Suprapubic skin (tissue), 4 donors: Measurements from ENCODE around the gene CYTH3. TPM values are rescaled to one million over a fixed set of nuclear protein-coding genes. Genes with fewer than 3 reads are reported as not detected.

Experiments used
- DNase-seq, 2 donors: peaks; one replicate each; pipeline ENCODE4 v3.0.0-alpha.2; 2019; ENCODE audit warnings: low spot score in 2 of 2
- H3K27ac ChIP-seq: fragments of 200-600 bp; sonication (generic); one replicate; pipeline ENCODE4 v1.5.1; 2019
- H3K27me3 ChIP-seq: fragments of 200-600 bp; sonication (generic); one replicate; pipeline ENCODE4 v1.5.1; 2019
- H3K36me3 ChIP-seq: fragments of 200-600 bp; sonication (generic); one replicate; pipeline ENCODE4 v1.5.1; 2019
- H3K4me1 ChIP-seq: fragments of 200-600 bp; sonication (generic); one replicate; pipeline ENCODE4 v1.5.1; 2019
- H3K4me3 ChIP-seq: fragments of 200-600 bp; sonication (generic); one replicate; pipeline ENCODE4 v1.5.1; 2019; ENCODE audit warnings: mild to moderate bottlenecking
- H3K9me3 ChIP-seq: fragments of 200-600 bp; sonication (generic); one replicate; pipeline ENCODE4 v1.5.1; 2019
- EP300 ChIP-seq: sonication (generic); formaldehyde crosslinking; IDR thresholded peaks from one replicate; pipeline ENCODE4 v1.6.1; 2017; ENCODE audit warnings: antibody characterized with exemption
- POLR2A ChIP-seq, 2 donors: fragments of 450-650 bp; IDR thresholded peaks; one replicate each; pipeline ENCODE4 v1.6.1; 2017; ENCODE audit warnings: antibody characterized with exemption in 2 of 2, mild to moderate bottlenecking in 2 of 2, moderate library complexity in 2 of 2
- POLR2AphosphoS5 ChIP-seq, 3 donors: sonication (generic); formaldehyde crosslinking; IDR thresholded peaks; one replicate each; pipeline ENCODE4 v1.6.1; 2017; ENCODE audit warnings: antibody characterized with exemption in 3 of 3
- WGBS: methylation state at CpG from one replicate; pipeline ENCODE4 v1.1.5; 2018; 5-methylcytosine and 5-hydroxymethylcytosine counted together
- total RNA-seq, 4 donors: library from RNA; depleted of rRNA; stranded (reverse); fragments of >200 nt; gene quantifications; one replicate each; pipeline ENCODE4 v1.1.0, GENCODE V29; 2016
- TF ChIP-seq, protein P1 (sequence below), 2 donors: fragments of 200-600 bp in 1 of 2; fragments of 450-650 bp in 1 of 2; sonication (generic) in 1 of 2; IDR thresholded peaks; one replicate each; pipeline ENCODE4 v1.5.1; 2016 to 2019; ENCODE audit warnings: antibody characterized with exemption in 2 of 2, mild to moderate bottlenecking in 1 of 2, moderate library complexity in 1 of 2

Gene CYTH3
- total RNA-seq, 4 donors from 2014 or later, result 29.8 to 55.7 (median 46.8) TPM

DNA sequence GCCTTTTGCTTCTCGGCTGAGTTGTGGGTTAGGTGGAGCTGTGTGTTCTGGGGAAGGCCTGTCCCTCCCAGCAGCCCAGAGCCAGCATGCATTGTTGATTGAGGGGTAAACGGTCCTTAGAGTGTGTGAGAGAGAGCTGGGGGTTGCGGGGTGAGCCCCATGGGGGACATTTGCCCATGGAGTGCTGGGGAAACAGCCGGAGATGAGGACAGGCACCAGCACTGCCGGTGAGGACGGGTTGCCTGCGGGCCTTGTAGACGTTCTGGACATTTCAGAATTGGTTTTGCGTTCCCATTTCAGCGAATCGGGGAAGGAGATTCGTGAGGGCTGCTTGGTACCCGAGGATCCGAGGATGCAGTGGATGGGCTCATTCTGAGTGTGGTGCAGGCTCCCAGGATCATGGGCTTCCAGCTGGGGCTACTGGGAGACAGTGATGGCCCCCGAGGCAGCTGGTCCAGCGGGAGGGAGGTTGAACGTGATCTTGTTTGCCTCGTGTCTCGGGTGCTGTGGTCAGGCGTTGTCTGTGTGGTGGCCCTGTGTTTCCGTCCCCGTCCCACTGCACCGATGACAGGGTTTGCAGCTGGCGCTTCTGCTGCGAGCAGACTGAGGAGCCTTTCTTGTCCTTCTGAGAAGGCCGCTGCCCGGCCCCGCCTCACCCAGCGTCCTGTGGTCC, 113.9 kb downstream of the CYTH3 start:
- WGBS, result 96% methylated on average over 29 of the region's 29 CpGs
- H3K9me3 ChIP-seq, result no peaks in the 10 kb centered on the region

DNA sequence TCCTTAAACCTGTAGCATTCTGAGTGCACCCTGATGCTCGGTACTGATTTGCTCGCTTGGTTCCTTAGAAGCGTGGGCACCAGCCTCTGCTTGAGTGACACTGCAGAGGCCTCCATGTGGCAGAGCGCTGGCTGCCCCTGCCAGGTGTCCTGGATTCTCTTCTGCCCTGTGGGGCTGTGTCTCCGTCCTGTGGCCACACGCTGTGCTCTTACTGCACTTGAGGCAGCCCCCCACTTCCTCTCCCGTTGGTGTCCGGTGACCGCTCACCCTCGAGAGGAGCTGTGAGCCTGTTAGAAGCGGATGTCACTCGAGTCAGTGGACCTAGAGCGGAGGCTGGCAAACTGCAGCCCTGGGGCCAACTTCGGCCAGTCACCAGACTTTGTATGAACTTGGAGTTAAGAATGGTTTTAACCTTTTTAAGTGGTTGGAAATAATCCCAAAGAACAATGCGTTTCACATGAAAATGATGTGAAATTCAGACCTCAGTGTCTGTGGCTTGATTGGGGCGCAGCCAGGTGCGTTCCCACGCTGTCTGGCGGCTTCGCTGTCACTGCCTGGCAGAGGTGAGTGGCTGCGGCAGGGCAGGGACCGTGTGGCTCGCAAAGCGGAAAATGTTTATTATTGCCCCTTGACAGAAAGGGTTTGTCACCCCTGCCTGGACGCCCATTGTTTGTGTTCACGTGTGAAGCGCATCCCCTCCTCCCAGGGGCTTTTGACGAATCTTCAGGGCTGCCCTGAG, 114.6 kb downstream of the CYTH3 start:
- H3K36me3 ChIP-seq, result peaks cover 87% of the 10 kb centered on the region

More for the DNA sequence above, 113.9 kb downstream of the CYTH3 start:
- no peak overlapping the region for H3K4me3 ChIP-seq
- H3K27ac ChIP-seq, result no peak overlapping the region
- H3K36me3 ChIP-seq, result peaks cover 87% of the 10 kb centered on the region
- TF ChIP-seq, protein P1, sequence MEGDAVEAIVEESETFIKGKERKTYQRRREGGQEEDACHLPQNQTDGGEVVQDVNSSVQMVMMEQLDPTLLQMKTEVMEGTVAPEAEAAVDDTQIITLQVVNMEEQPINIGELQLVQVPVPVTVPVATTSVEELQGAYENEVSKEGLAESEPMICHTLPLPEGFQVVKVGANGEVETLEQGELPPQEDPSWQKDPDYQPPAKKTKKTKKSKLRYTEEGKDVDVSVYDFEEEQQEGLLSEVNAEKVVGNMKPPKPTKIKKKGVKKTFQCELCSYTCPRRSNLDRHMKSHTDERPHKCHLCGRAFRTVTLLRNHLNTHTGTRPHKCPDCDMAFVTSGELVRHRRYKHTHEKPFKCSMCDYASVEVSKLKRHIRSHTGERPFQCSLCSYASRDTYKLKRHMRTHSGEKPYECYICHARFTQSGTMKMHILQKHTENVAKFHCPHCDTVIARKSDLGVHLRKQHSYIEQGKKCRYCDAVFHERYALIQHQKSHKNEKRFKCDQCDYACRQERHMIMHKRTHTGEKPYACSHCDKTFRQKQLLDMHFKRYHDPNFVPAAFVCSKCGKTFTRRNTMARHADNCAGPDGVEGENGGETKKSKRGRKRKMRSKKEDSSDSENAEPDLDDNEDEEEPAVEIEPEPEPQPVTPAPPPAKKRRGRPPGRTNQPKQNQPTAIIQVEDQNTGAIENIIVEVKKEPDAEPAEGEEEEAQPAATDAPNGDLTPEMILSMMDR (IDR thresholded peaks at IDR 0.05), result no peak
- TF ChIP-seq EP300 (no peak), POLR2A (IDR thresholded peaks at IDR 0.05) (no peak), POLR2AphosphoS5 (IDR thresholded peaks at IDR 0.05) (no peak)
- peaks cover 4% of the 10 kb centered on the region for H3K4me1 ChIP-seq
- H3K27me3 ChIP-seq, result no peaks in the 10 kb centered on the region
- DNase-seq, result no peak

DNA sequence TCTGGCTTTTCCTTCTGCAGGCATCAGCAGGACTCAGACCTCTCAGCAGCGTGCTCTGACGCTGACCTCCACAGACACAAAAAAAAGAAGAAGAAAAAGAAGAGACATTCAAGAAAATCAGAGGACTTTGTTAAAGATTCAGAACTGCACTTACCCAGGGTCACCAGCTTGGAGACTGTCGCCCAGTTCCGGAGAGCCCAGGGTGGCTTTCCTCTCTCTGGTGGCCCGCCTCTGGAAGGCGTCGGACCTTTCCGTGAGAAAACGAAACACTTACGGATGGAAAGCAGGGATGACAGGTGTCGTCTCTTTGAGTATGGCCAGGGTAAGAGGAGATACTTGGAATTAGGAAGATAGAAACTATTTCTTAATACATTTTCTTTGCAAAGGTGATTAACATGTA, 115.7 kb downstream of the CYTH3 start:
- Histone ChIP-seq H3K9me3 (no peaks in the 10 kb centered on the region), H3K36me3 (peaks cover 87% of the 10 kb centered on the region), H3K4me1 (no peaks in the 10 kb centered on the region), H3K4me3 (no peak overlapping the region), H3K27me3 (no peaks in the 10 kb centered on the region), H3K27ac (no peak overlapping the region)
- TF ChIP-seq, protein P1 (IDR thresholded peaks at IDR 0.05), result no peak
- no peak for TF ChIP-seq POLR2AphosphoS5 (IDR thresholded peaks at IDR 0.05)
- TF ChIP-seq EP300, result no peak
- TF ChIP-seq POLR2A (IDR thresholded peaks at IDR 0.05), result no peak
- WGBS, result 96% methylated on average over 11 of the region's 11 CpGs
- DNase-seq, result no peak

More for the DNA sequence above, 114.6 kb downstream of the CYTH3 start:
- TF ChIP-seq POLR2A (IDR thresholded peaks at IDR 0.05), result no peak
- H3K4me1 ChIP-seq, result peaks cover 4% of the 10 kb centered on the region
- no peak overlapping the region for H3K27ac ChIP-seq
- no peak for DNase-seq
- H3K9me3 ChIP-seq, result no peaks in the 10 kb centered on the region
- H3K4me3 ChIP-seq, result no peak overlapping the region
- WGBS, result 93% methylated on average over 28 of the region's 28 CpGs
- no peaks in the 10 kb centered on the region for H3K27me3 ChIP-seq

DNA sequence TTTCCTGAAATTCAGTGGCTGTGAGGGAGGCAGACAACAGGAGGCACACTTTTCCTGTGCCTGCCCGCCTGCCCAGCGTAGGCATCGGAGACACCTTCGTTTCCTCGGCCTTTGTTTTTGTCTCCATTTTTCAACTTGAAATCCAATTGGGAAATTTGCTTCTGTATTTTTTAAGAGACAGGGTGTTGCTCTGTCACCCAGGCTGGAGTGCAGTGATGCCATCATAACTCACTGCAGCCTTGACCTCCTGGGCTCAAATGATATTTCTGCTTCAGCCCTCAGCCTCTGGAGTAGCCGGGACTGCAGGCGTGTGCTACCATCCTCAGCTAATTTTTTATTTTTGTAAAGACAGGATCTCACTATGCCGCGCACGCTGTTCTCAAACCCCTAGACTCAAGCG, 116.8 kb downstream of the CYTH3 start:
- Histone ChIP-seq H3K36me3 (peaks cover 92% of the 10 kb centered on the region), H3K4me1 (no peaks in the 10 kb centered on the region), H3K4me3 (no peak overlapping the region), H3K9me3 (no peaks in the 10 kb centered on the region), H3K27me3 (no peaks in the 10 kb centered on the region), H3K27ac (no peak overlapping the region)
- DNase-seq, result no peak
- WGBS, result 94% methylated on average over 11 of the region's 11 CpGs
- no peak for TF ChIP-seq EP300
- TF ChIP-seq, protein P1 (IDR thresholded peaks at IDR 0.05), result no peak
- no peak for TF ChIP-seq POLR2AphosphoS5 (IDR thresholded peaks at IDR 0.05)
- TF ChIP-seq POLR2A (IDR thresholded peaks at IDR 0.05), result no peak

DNA sequence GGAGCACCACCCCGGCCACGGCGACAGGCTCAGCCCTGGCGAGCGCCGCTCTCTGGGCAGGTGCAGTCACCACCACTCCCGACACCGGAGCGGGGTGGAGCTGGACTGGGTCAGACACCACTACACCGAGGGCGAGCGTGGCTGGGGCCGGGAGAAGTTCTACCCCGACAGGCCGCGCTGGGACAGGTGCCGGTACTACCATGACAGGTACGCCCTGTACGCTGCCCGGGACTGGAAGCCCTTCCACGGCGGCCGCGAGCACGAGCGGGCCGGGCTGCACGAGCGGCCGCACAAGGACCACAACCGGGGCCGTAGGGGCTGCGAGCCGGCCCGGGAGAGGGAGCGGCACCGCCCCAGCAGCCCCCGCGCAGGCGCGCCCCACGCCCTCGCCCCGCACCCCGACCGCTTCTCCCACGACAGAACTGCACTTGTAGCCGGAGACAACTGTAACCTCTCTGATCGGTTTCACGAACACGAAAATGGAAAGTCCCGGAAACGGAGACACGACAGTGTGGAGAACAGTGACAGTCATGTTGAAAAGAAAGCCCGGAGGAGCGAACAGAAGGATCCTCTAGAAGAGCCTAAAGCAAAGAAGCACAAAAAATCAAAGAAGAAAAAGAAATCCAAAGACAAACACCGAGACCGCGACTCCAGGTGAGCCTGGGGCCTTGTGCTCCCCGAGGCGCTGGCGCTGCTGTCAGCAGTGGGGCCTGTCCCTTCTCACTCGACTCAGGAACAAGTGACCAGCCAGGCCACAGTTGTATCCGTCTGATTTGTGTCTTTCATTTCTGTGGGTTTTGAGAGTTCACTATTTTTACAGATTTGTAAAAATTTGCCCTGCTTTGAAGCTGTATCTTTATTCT, 117.7 kb downstream of the CYTH3 start:
- Histone ChIP-seq H3K27me3 (no peaks in the 10 kb centered on the region), H3K4me3 (no peak overlapping the region), H3K4me1 (no peaks in the 10 kb centered on the region), H3K36me3 (peaks cover 98% of the 10 kb centered on the region), H3K27ac (no peak overlapping the region), H3K9me3 (no peaks in the 10 kb centered on the region)
- TF ChIP-seq EP300 (no peak), POLR2A (IDR thresholded peaks at IDR 0.05) (no peak), POLR2AphosphoS5 (IDR thresholded peaks at IDR 0.05) (no peak)
- TF ChIP-seq, protein P1 (IDR thresholded peaks at IDR 0.05), result no peak
- WGBS, result 93% methylated on average over 31 of the region's 64 CpGs
- DNase-seq, result no peak
